ENCODE data around the gene N4BP2L2. TPM values are rescaled to one million over a fixed set of nuclear protein-coding genes. Genes with fewer than 3 reads are reported as not detected.

Gene N4BP2L2
- polyA plus RNA-seq, 1 donor (not counting 4 experiments of a cell fraction or from before 2014, with no cell fraction given) = 75.4 TPM

- H2AFZ ChIP-seq (ENCODE audit: control insufficient read depth, low read length) = no peak overlapping the region
- H3K9me3 ChIP-seq (ENCODE audit: control insufficient read depth, low read depth, low read length) = no peaks in the 10 kb centered on the region
- dilution Hi-C loops (cut with MboI; ENCODE audit: extremely low pct_ligation_motif_present, low sequenced_read_pairs) = no loop called here
- no peaks in the 10 kb centered on the region for H3K79me2 ChIP-seq (ENCODE audit: control insufficient read depth, insufficient read depth, low read length)
- peaks cover 0 to 4% of the 10 kb centered on the region in 2 experiments for H3K36me3 ChIP-seq (ENCODE audit: control insufficient read depth in 2 of 2, extremely low read depth in 1 of 2, insufficient read depth in 2 of 2, low read length in 2 of 2)
- TF ChIP-seq CTCF (optimal IDR thresholded peaks at IDR 0.05 in 1 of 3, IDR thresholded peaks at IDR 0.05 in 1 of 3, conservative IDR thresholded peaks at IDR 0.05 in 1 of 3; ENCODE audit: extremely low read depth in 1 of 3, insufficient read depth in 2 of 3, low read length in 3 of 3) = no peak
- no peak for TF ChIP-seq EZH2 (IDR thresholded peaks at IDR 0.05; ENCODE audit: low read length)
- no peaks in the 10 kb centered on the region for H3K27me3 ChIP-seq (ENCODE audit: control insufficient read depth, extremely low read depth, insufficient read depth, low read length)
- H3K4me3 ChIP-seq (ENCODE audit: control insufficient read depth in 2 of 3, extremely low read depth in 1 of 3, insufficient read depth in 2 of 3, low read depth in 1 of 3, low read length in 3 of 3) = no peak overlapping the region
- no peaks in the 10 kb centered on the region for H3K4me1 ChIP-seq (ENCODE audit: control insufficient read depth, extremely low read depth, insufficient read depth, low read length)
- no peak overlapping the region for H3K27ac ChIP-seq (ENCODE audit: control insufficient read depth, insufficient read depth, low read length)
- H4K20me1 ChIP-seq (ENCODE audit: control insufficient read depth, extremely low read depth, insufficient read depth, low read length) = no peaks in the 10 kb centered on the region
- H3K9me1 ChIP-seq (ENCODE audit: control insufficient read depth, extremely low read depth, insufficient read depth, low read length) = no peaks in the 10 kb centered on the region
- no peak for DNase-seq (ENCODE audit: low read depth, low spot score)
- no peak for FAIRE-seq
- H3K9ac ChIP-seq (ENCODE audit: control insufficient read depth, extremely low read depth, insufficient read depth, low read length) = no peak overlapping the region
- H3K4me2 ChIP-seq (ENCODE audit: control insufficient read depth, extremely low read depth, insufficient read depth, low read depth, low read length) = no peak overlapping the region
These were observed 83.0 kb downstream of the N4BP2L2 start for GRCh38 chr13:32455594-32455903.

DNA sequence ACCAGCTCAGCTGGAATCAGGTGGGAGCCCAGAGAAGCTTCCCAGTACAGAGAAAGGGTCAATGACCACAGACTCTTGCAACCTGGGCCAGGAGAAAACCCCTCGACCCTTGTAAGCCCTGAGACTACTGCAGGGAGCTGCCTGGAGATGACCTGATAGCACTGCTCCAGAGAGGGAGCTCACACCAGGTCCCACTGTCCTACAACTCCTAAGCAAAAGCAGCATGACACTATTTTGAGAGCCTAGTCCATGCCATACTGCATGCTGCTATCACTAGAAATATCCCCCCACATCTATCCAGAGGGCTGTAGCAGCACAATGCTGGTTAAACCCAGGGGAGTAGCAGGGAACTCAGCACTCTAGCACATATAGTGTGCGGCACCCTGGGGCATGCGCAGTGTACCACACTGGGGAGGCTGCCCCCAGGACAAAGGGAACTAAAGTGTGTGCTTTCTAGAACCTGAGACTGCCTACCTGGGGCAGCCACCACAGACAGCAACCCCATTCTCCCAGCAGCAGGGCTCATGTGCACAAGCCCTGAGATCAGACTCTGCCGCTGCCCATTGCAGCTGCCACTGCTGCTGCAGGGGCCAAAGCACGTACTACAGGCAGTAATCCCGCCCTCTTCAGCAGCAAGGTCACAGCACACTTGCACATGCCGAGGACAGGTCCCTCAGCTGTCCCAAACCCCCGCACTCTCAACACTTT, 83.6 kb downstream of the N4BP2L2 start:
- TF ChIP-seq CTCF (optimal IDR thresholded peaks at IDR 0.05 in 1 of 3, IDR thresholded peaks at IDR 0.05 in 1 of 3, conservative IDR thresholded peaks at IDR 0.05 in 1 of 3; ENCODE audit: extremely low read depth in 1 of 3, insufficient read depth in 2 of 3, low read length in 3 of 3) (no peak), EZH2 (IDR thresholded peaks at IDR 0.05; ENCODE audit: low read length) (no peak)
- Histone ChIP-seq H2AFZ (ENCODE audit: control insufficient read depth, low read length) (no peak overlapping the region), H3K4me3 (ENCODE audit: control insufficient read depth in 2 of 3, extremely low read depth in 1 of 3, insufficient read depth in 2 of 3, low read depth in 1 of 3, low read length in 3 of 3) (no peak overlapping the region), H3K4me2 (ENCODE audit: control insufficient read depth, extremely low read depth, insufficient read depth, low read depth, low read length) (no peak overlapping the region), H4K20me1 (ENCODE audit: control insufficient read depth, extremely low read depth, insufficient read depth, low read length) (no peaks in the 10 kb centered on the region), H3K9ac (ENCODE audit: control insufficient read depth, extremely low read depth, insufficient read depth, low read length) (no peak overlapping the region), H3K27me3 (ENCODE audit: control insufficient read depth, extremely low read depth, insufficient read depth, low read length) (no peaks in the 10 kb centered on the region), H3K9me3 (ENCODE audit: control insufficient read depth, low read depth, low read length) (no peaks in the 10 kb centered on the region), H3K79me2 (ENCODE audit: control insufficient read depth, insufficient read depth, low read length) (no peaks in the 10 kb centered on the region), H3K27ac (ENCODE audit: control insufficient read depth, insufficient read depth, low read length) (no peak overlapping the region), H3K9me1 (ENCODE audit: control insufficient read depth, extremely low read depth, insufficient read depth, low read length) (no peaks in the 10 kb centered on the region), H3K4me1 (ENCODE audit: control insufficient read depth, extremely low read depth, insufficient read depth, low read length) (no peaks in the 10 kb centered on the region), H3K36me3 (ENCODE audit: control insufficient read depth in 2 of 2, extremely low read depth in 1 of 2, insufficient read depth in 2 of 2, low read length in 2 of 2) (peaks cover 0 to 4% of the 10 kb centered on the region in 2 experiments)
- dilution Hi-C loops (cut with MboI; ENCODE audit: extremely low pct_ligation_motif_present, low sequenced_read_pairs) = no loop called here
- DNase-seq (ENCODE audit: low read depth, low spot score) (no peak), FAIRE-seq (no peak)

All from keratinocyte (primary cell).